Skeletal muscle cell (primary cell): Measurements from ENCODE around the gene ZSWIM4.

Experiments
- DNase-seq: peaks from one replicate; pipeline ENCODE4 v3.0.0-alpha.2; 2010; ENCODE audit warnings: low read depth
- H3K4me3 ChIP-seq: 2 replicates; pipeline ENCODE4 v1.5.1; 2011; ENCODE audit warnings: low read depth, mild to moderate bottlenecking, control low read depth, low read length, moderate library complexity

Gene ZSWIM4

GRCh38 chr19:13830741-13831536 is 35.7 kb downstream of the ZSWIM4 start:
- no peak overlapping the region for H3K4me3 ChIP-seq
- DNase-seq: no peak

GRCh38 chr19:13831537-13832467 is 36.6 kb downstream of the ZSWIM4 start:
- no peak for DNase-seq
- H3K4me3 ChIP-seq: no peak overlapping the region

GRCh38 chr19:13833330-13834243 is 38.3 kb downstream of the ZSWIM4 start:
- no peak overlapping the region for H3K4me3 ChIP-seq

GRCh38 chr19:13834244-13835069 is 39.2 kb downstream of the ZSWIM4 start:
- H3K4me3 ChIP-seq: no peak overlapping the region
- DNase-seq: no peak

More at GRCh38 chr19:13833330-13834243, 38.3 kb downstream of the ZSWIM4 start:
- DNase-seq: peak; percentile 58

GRCh38 chr19:13835791-13836723 is 40.8 kb downstream of the ZSWIM4 start:
- DNase-seq: no peak
- H3K4me3 ChIP-seq: no peak overlapping the region

GRCh38 chr19:13838435-13839129 is 43.3 kb downstream of the ZSWIM4 start:
- no peak for DNase-seq
- peak overlapping the region; percentile 80 for H3K4me3 ChIP-seq

- DNase-seq: no peak
These were observed 44.1 kb downstream of the ZSWIM4 start for GRCh38 chr19:13839130-13839937.

GRCh38 chr19:13839938-13840304 is 44.7 kb downstream of the ZSWIM4 start:
- no peak for DNase-seq
- H3K4me3 ChIP-seq: peak overlapping the region; percentile 80

More at GRCh38 chr19:13839130-13839937, 44.1 kb downstream of the ZSWIM4 start:
- H3K4me3 ChIP-seq: peak overlapping the region; percentile 80

GRCh38 chr19:13840305-13841085 is 45.3 kb downstream of the ZSWIM4 start:
- no peak for DNase-seq
- H3K4me3 ChIP-seq: peak overlapping the region; percentile 80

- no peak for DNase-seq
- peak overlapping the region; percentile 80 for H3K4me3 ChIP-seq
These were observed 46.1 kb downstream of the ZSWIM4 start for GRCh38 chr19:13841086-13841961.

GRCh38 chr19:13841962-13842290 is 46.7 kb downstream of the ZSWIM4 start:
- no peak for DNase-seq
- H3K4me3 ChIP-seq: peak overlapping the region; percentile 80

GRCh38 chr19:13842291-13843103 is 47.3 kb downstream of the ZSWIM4 start:
- peak overlapping the region; percentile 80 for H3K4me3 ChIP-seq
- DNase-seq: no peak

- H3K4me3 ChIP-seq: peak overlapping the region; percentile 56
- DNase-seq: no peak
These were observed 48.1 kb downstream of the ZSWIM4 start for GRCh38 chr19:13843104-13843921.
